Kidney epithelial cell (primary cell): ENCODE measurements around the gene FAM174C. TPM values are rescaled to one million over a fixed set of nuclear protein-coding genes. Genes with fewer than 3 reads are reported as not detected.
"Not testable (repeated sequence)": the region's sequence is repeated elsewhere in the genome, so short reads cannot be mapped to it uniquely, and the experiment has no call there.

Experiments
- DNase-seq: peaks from one replicate; pipeline ENCODE4 v3.0.0-alpha.2; 2010; ENCODE audit warnings: low read depth
- H3K27me3 ChIP-seq: 2 replicates; pipeline ENCODE4 v1.6.0; 2011; ENCODE audit warnings: low read length; ENCODE audit not compliant: control insufficient read depth, insufficient read depth
- H3K36me3 ChIP-seq: 2 replicates; pipeline ENCODE4 v1.5.1; 2011; ENCODE audit warnings: low read length; ENCODE audit not compliant: control insufficient read depth, insufficient read depth
- H3K4me3 ChIP-seq: 2 replicates; pipeline ENCODE4 v1.5.1; 2011; ENCODE audit warnings: low read depth, mild to moderate bottlenecking, control low read depth, low read length
- CTCF ChIP-seq: IDR thresholded peaks from 2 replicates; pipeline ENCODE4 v1.5.1; 2011; ENCODE audit warnings: mild to moderate bottlenecking, moderate library complexity, low read length, control low read depth, inconsistent platforms; ENCODE audit not compliant: insufficient read depth, poor library complexity, severe bottlenecking
- total RNA-seq: library from RNA; depleted of rRNA; stranded (reverse); fragments of >200 nt; gene quantifications from 2 replicates; pipeline ENCODE4 v1.2.3, GENCODE V29; 2015

The FAM174C gene
- total RNA-seq, 1 donor from 2014 or later = 75.0 TPM

DNA sequence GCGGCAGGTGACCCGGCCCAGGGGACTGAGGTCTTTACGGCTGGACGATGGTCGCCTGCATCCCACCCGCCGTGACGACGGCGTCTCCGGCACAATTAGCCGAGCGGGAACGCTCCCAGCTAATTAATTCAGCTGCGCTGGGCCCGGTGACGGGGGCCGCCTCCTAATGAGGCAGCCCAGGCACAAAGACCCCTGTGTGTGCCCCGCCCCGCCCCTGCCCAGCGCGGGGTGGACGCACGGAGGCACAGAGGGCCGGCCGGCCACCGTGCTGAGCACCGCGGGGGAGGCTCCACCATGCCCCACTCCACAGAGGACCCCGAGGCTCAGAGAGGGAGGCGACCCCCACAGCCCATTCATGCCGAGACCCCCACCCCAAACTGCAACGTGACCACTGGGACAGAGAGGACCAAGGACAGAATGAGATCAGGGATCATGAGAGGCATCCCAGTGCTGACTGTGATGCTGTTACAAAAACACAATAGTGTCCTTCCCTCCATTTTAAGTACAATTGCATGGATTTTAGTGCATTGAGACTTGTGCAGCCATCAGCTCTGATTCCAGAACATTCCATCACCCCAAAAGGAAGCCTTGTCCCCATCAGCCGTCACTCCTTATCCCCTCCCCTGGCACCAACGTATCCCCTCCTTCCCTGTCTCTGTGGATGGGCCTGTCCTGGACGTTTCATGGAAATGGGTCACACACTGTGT lies 27.4 kb downstream of the FAM174C start:
- TF ChIP-seq CTCF = no peak
- DNase-seq = no peak

GRCh38 chr19:1304197-1304924 lies 29.0 kb downstream of the FAM174C start:
- no peak for DNase-seq
- no peak overlapping the region for H3K4me3 ChIP-seq
- H3K27me3 ChIP-seq = peaks cover 16% of the 10 kb centered on the region
- no peaks in the 10 kb centered on the region for H3K36me3 ChIP-seq
- TF ChIP-seq CTCF = no peak

More for the DNA sequence above, 27.4 kb downstream of the FAM174C start:
- Histone ChIP-seq H3K4me3 (no peak overlapping the region), H3K27me3 (peaks cover 16% of the 10 kb centered on the region), H3K36me3 (no peaks in the 10 kb centered on the region)

GRCh38 chr19:1305354-1305753 lies 30.0 kb downstream of the FAM174C start:
- DNase-seq, H3K4me3 ChIP-seq, H3K36me3 ChIP-seq: not testable (repeated sequence)
- peaks cover 19% of the 10 kb centered on the region for H3K27me3 ChIP-seq

- H3K27me3 ChIP-seq = peaks cover 13% of the 10 kb centered on the region
- DNase-seq = no peak
- H3K4me3 ChIP-seq = no peak overlapping the region
- H3K36me3 ChIP-seq = no peaks in the 10 kb centered on the region
- no peak for TF ChIP-seq CTCF
Measured at GRCh38 chr19:1307320-1307719, 32.0 kb downstream of the FAM174C start.

DNA sequence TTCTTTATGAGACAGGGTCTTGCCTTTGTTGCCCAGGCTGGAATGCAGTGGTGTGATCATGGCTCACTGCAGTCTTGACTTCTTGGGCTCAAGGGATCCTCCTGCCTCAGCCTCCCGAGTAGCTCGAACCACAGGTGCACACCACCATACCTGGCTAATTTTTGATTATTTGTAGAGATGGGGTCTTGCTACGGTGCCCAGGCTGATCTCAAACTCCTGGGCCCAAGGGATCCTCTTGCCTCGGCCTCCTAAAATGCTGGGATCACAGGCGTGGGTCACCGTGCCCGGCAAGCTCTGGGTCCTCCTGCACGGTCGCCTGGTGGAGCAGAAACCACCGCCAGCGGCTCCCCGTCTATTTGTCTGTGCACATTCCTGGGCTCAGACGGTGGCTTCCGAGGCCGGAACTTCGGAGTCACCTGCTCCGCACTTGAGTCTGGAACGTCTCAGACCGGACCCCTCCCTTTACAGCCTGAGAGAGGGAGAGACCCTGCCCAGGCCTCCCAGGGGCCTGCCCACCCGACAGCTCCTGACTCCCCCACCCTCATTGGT lies 32.5 kb downstream of the FAM174C start:
- no peak for DNase-seq
- peaks cover 8% of the 10 kb centered on the region for H3K27me3 ChIP-seq
- TF ChIP-seq CTCF = no peak
- H3K4me3 ChIP-seq = no peak overlapping the region
- H3K36me3 ChIP-seq = no peaks in the 10 kb centered on the region

GRCh38 chr19:1308718-1309117 lies 33.4 kb downstream of the FAM174C start:
- H3K36me3 ChIP-seq = no peaks in the 10 kb centered on the region
- TF ChIP-seq CTCF = no peak
- no peak overlapping the region for H3K4me3 ChIP-seq
- no peak for DNase-seq
- H3K27me3 ChIP-seq = peaks cover 5% of the 10 kb centered on the region
